Fibroblast of villous mesenchyme (primary cell): ENCODE results near the gene EFCAB11. TPM values are rescaled to one million over a fixed set of nuclear protein-coding genes. Genes with fewer than 3 reads are reported as not detected.

Experiments used
- DNase-seq: peaks from one replicate; pipeline ENCODE4 v3.0.0-alpha.2; 2010; ENCODE audit warnings: low read depth
- H3K4me3 ChIP-seq: 2 replicates; pipeline ENCODE4 v1.5.1; 2011; ENCODE audit warnings: low read depth, mild to moderate bottlenecking, low read length
- CTCF ChIP-seq: IDR thresholded peaks from 2 replicates; pipeline ENCODE4 v1.5.1; 2012; ENCODE audit warnings: low read depth, mild to moderate bottlenecking, low read length; ENCODE audit not compliant: insufficient read depth
- total RNA-seq: library from RNA; depleted of rRNA; stranded (reverse); fragments of >200 nt; gene quantifications from 2 replicates; pipeline ENCODE4 v1.2.3, GENCODE V29; 2012

Gene EFCAB11
- total RNA-seq, 1 donor: 5.2 TPM

- no peak overlapping the region for H3K4me3 ChIP-seq
- DNase-seq: no peak
- no peak for TF ChIP-seq CTCF
Measured at GRCh38 chr14:89990218-89990617, 35.7 kb upstream of the EFCAB11 start.

GRCh38 chr14:89988787-89989186, 34.3 kb upstream of the EFCAB11 start:
- no peak for TF ChIP-seq CTCF
- no peak for DNase-seq
- no peak overlapping the region for H3K4me3 ChIP-seq

GRCh38 chr14:89987161-89987475, 32.6 kb upstream of the EFCAB11 start:
- no peak for DNase-seq
- H3K4me3 ChIP-seq: no peak overlapping the region
- TF ChIP-seq CTCF: no peak

GRCh38 chr14:89986462-89987160, 32.1 kb upstream of the EFCAB11 start:
- no peak for TF ChIP-seq CTCF
- no peak overlapping the region for H3K4me3 ChIP-seq
- no peak for DNase-seq

GRCh38 chr14:89983375-89983774, 28.8 kb upstream of the EFCAB11 start:
- no peak overlapping the region for H3K4me3 ChIP-seq
- no peak for DNase-seq
- no peak for TF ChIP-seq CTCF

- DNase-seq: no peak
- TF ChIP-seq CTCF: no peak
Measured at GRCh38 chr14:89978656-89979055, 24.1 kb upstream of the EFCAB11 start.

GRCh38 chr14:89977668-89978067, 23.1 kb upstream of the EFCAB11 start:
- no peak for TF ChIP-seq CTCF
- no peak for DNase-seq
- no peak overlapping the region for H3K4me3 ChIP-seq

More at GRCh38 chr14:89978656-89979055, 24.1 kb upstream of the EFCAB11 start:
- no peak overlapping the region for H3K4me3 ChIP-seq
